ENCODE measurements around the gene ARHGAP32.

The ARHGAP32 gene

GRCh38 chr11:128926000-128926399 lies 266.1 kb downstream of the ARHGAP32 start:
- H3K4me3 ChIP-seq (ENCODE audit: low read depth, low read length) = no peak overlapping the region
- H3K36me3 ChIP-seq = no peaks in the 10 kb centered on the region
- DNase-seq = no peak
- no peaks in the 10 kb centered on the region for H3K4me1 ChIP-seq
- H3K9me3 ChIP-seq = no peaks in the 10 kb centered on the region
- no peak for TF ChIP-seq CTCF (IDR thresholded peaks at IDR 0.05; ENCODE audit: low read depth, low read length)
- H3K27me3 ChIP-seq = no peaks in the 10 kb centered on the region

- Histone ChIP-seq H3K4me3 (ENCODE audit: low read depth, low read length) (no peak overlapping the region), H3K4me1 (no peaks in the 10 kb centered on the region), H3K27me3 (no peaks in the 10 kb centered on the region), H3K36me3 (no peaks in the 10 kb centered on the region), H3K9me3 (no peaks in the 10 kb centered on the region)
- TF ChIP-seq CTCF (IDR thresholded peaks at IDR 0.05; ENCODE audit: low read depth, low read length) = no peak
- no peak for DNase-seq
These were observed 266.9 kb downstream of the ARHGAP32 start for GRCh38 chr11:128925250-128925600.

GRCh38 chr11:128924510-128925249 lies 267.4 kb downstream of the ARHGAP32 start:
- no peaks in the 10 kb centered on the region for H3K36me3 ChIP-seq
- no peaks in the 10 kb centered on the region for H3K27me3 ChIP-seq
- no peak overlapping the region for H3K4me3 ChIP-seq (ENCODE audit: low read depth, low read length)
- H3K4me1 ChIP-seq = no peaks in the 10 kb centered on the region
- H3K9me3 ChIP-seq = no peaks in the 10 kb centered on the region
- no peak for DNase-seq
- no peak for TF ChIP-seq CTCF (IDR thresholded peaks at IDR 0.05; ENCODE audit: low read depth, low read length)

GRCh38 chr11:128924104-128924503 lies 268.0 kb downstream of the ARHGAP32 start:
- H3K4me1 ChIP-seq = no peaks in the 10 kb centered on the region
- DNase-seq = no peak
- H3K36me3 ChIP-seq = no peaks in the 10 kb centered on the region
- H3K4me3 ChIP-seq (ENCODE audit: low read depth, low read length) = no peak overlapping the region
- no peaks in the 10 kb centered on the region for H3K27me3 ChIP-seq
- no peak for TF ChIP-seq CTCF (IDR thresholded peaks at IDR 0.05; ENCODE audit: low read depth, low read length)
- H3K9me3 ChIP-seq = no peaks in the 10 kb centered on the region

- Histone ChIP-seq H3K9me3 (no peaks in the 10 kb centered on the region), H3K36me3 (no peaks in the 10 kb centered on the region)
- no peak for DNase-seq
These were observed 270.3 kb downstream of the ARHGAP32 start for GRCh38 chr11:128921793-128922192.

More at GRCh38 chr11:128921793-128922192, 270.3 kb downstream of the ARHGAP32 start:
- Histone ChIP-seq H3K4me1 (no peaks in the 10 kb centered on the region), H3K27me3 (no peaks in the 10 kb centered on the region), H3K4me3 (ENCODE audit: low read depth, low read length) (no peak overlapping the region)
- no peak for TF ChIP-seq CTCF (IDR thresholded peaks at IDR 0.05; ENCODE audit: low read depth, low read length)

Data from BE2C (cell line).